ENCODE results near the gene CR2. TPM values are rescaled to one million over a fixed set of nuclear protein-coding genes. Genes with fewer than 3 reads are reported as not detected.

The CR2 gene
- total and polyA plus RNA-seq, 2 of the 4 experiments (the other 2 are of a cell fraction) = not detected

- TF ChIP-seq CEBPB (IDR thresholded peaks at IDR 0.05; ENCODE audit: low read depth, low read length) = no peak
- no peak for TF ChIP-seq MXI1 (IDR thresholded peaks at IDR 0.05; ENCODE audit: borderline replicate concordance, low read depth, low read length)
- TF ChIP-seq RAD21 (IDR thresholded peaks at IDR 0.05; ENCODE audit: low read length) = no peak
- no peak for TF ChIP-seq MAFK (IDR thresholded peaks at IDR 0.05; ENCODE audit: low read depth, low read length)
- no peak for TF ChIP-seq MAZ (IDR thresholded peaks at IDR 0.05; ENCODE audit: borderline replicate concordance, low read depth, low read length)
- TF ChIP-seq NFE2L2 (IDR thresholded peaks at IDR 0.05; ENCODE audit: low read depth, low read length) = no peak
- no peak for TF ChIP-seq ELK1 (IDR thresholded peaks at IDR 0.05; ENCODE audit: borderline replicate concordance, low read depth, low read length)
- TF ChIP-seq SMC3 (IDR thresholded peaks at IDR 0.05; ENCODE audit: low read depth, low read length) = no peak
- no peak for TF ChIP-seq FOS (IDR thresholded peaks at IDR 0.05; ENCODE audit: low read depth, low read length)
Measured at GRCh38 chr1:207429963-207430362, 24.2 kb upstream of the CR2 start.

More at GRCh38 chr1:207429963-207430362, 24.2 kb upstream of the CR2 start:
- H2BK120ac ChIP-seq (ENCODE audit: low read depth, low read length) = no peak overlapping the region
- no peak overlapping the region for H4K5ac ChIP-seq (ENCODE audit: low read depth, low read length)
- H2BK5ac ChIP-seq (ENCODE audit: low read depth, low read length, poor library complexity, severe bottlenecking) = no peak overlapping the region
- ATAC-seq (ENCODE audit: low read depth) (no peak), DNase-seq (no peak)
- H2AFZ ChIP-seq (replicated peaks; ENCODE audit: low read length, poor library complexity) = no peak overlapping the region
- ChIA-PET CTCF (interaction anchor here (0.6 to 1.4 kb wide), 2 partner anchors 17 to 1560 kb away, joined by 6 read pairs; no protein-coding TSS in a partner anchor), POLR2A (ENCODE audit: unreplicated experiment) (no interaction called here)
- H3K4me3 ChIP-seq (ENCODE audit: insufficient read depth, low read depth, low read length) = no peak overlapping the region
- dilution Hi-C loops (cut with HindIII; ENCODE audit: low sequenced_read_pairs, unreplicated experiment) (no loop called here), intact Hi-C loops (cut with micrococcal nuclease) (no loop called here), in situ Hi-C loops (cut with MboI; ENCODE audit: low sequenced_read_pairs) (no loop called here)
- H2BK20ac ChIP-seq (ENCODE audit: low read depth, low read length) = no peak overlapping the region
- H3K9me3 ChIP-seq (ENCODE audit: control insufficient read depth, insufficient read depth, low read length) = no peaks in the 10 kb centered on the region
- no peak overlapping the region for H3K18ac ChIP-seq (ENCODE audit: low read depth, low read length)
- H3K4me2 ChIP-seq (ENCODE audit: low read depth, low read length) = no peak overlapping the region
- no peak overlapping the region for H3K23ac ChIP-seq (ENCODE audit: low read depth, low read length)
- H3K56ac ChIP-seq (ENCODE audit: extremely low read depth, insufficient read depth, low read length) = no peak overlapping the region
- H4K91ac ChIP-seq (ENCODE audit: insufficient read depth, low read depth, low read length) = no peak overlapping the region
- H4K8ac ChIP-seq (ENCODE audit: low read depth in 2 of 2, low read length in 2 of 2) = no peak overlapping the region
- H3K9ac ChIP-seq (ENCODE audit: low read depth, low read length) = no peak overlapping the region
- BruUV-seq (replicated peaks) = no TSS peak
- H3K27me3 ChIP-seq (ENCODE audit: control insufficient read depth, insufficient read depth, low read length) = no peaks in the 10 kb centered on the region; the same call in 1 of the 2 replicates
- no peak overlapping the region for H2BK15ac ChIP-seq (ENCODE audit: low read depth, low read length)
- H4K20me1 ChIP-seq (ENCODE audit: insufficient read depth, low read length) = no peaks in the 10 kb centered on the region
- no peak overlapping the region for H3K14ac ChIP-seq (replicated peaks; ENCODE audit: low read depth, low read length)
- no peaks in the 10 kb centered on the region for H3K79me1 ChIP-seq (ENCODE audit: low read depth in 1 of 2, low read length in 2 of 2)
- no peak overlapping the region for H2AK5ac ChIP-seq (ENCODE audit: low read depth, low read length)
- H3K4ac ChIP-seq (ENCODE audit: low read depth, low read length) = no peak overlapping the region
- no peak overlapping the region for H2AK9ac ChIP-seq (replicated peaks; ENCODE audit: low read depth, low read length, poor library complexity)
- no peaks in the 10 kb centered on the region for H3K4me1 ChIP-seq (ENCODE audit: control insufficient read depth, insufficient read depth, low read length)
- no peaks in the 10 kb centered on the region for H3K36me3 ChIP-seq (ENCODE audit: control insufficient read depth, insufficient read depth, low read length)
- 14% methylated on average over 2 of the region's 2 CpGs; no CpG with 5 or more reads in 1 of the 2 experiments for WGBS, 2 experiments (ENCODE audit: extremely low coverage in 2 of 2, insufficient read length in 1 of 2)
- no peaks in the 10 kb centered on the region for H3K9me1 ChIP-seq (ENCODE audit: insufficient read depth, low read length)
- H3K27ac ChIP-seq (ENCODE audit: insufficient read depth, low read length) = no peak overlapping the region

Measured in IMR-90 (cell line).